ENCODE measurements around the gene PIEZO1. TPM values are rescaled to one million over a fixed set of nuclear protein-coding genes. Genes with fewer than 3 reads are reported as not detected.

The PIEZO1 gene
- total RNA-seq, 1 donor from 2014 or later: 37.7 TPM

DNA sequence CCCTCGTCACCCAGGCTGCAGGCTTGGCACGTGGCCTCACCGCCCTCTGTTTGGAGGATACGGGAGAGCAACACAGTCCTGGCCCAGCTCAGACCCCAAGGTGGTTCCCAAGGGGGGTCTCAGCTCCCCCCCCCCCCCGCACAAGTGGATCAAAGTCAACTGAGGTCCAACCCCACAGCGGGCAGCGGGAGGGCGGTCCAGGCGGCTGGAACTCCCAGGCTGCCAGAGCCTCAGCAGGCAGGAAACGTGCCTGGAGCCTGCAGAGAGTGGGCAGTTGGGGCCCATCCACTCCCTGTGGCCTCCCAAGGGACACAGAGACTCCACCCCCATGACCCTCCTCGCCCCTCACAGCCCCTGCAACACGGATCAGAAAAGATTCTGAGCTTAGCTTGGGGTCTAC is 36.7 kb downstream of the PIEZO1 start:
- Mint-ChIP-seq H3K4me1 (ENCODE audit: low read depth) (no peaks in the 10 kb centered on the region), H3K27ac (no peak overlapping the region), H3K4me3 (ENCODE audit: low read depth) (no peak overlapping the region), H3K9me3 (ENCODE audit: low read depth) (no peaks in the 10 kb centered on the region), H3K36me3 (ENCODE audit: insufficient read depth) (no peaks in the 10 kb centered on the region), H3K27me3 (no peaks in the 10 kb centered on the region)
- DNase-seq (ENCODE audit: low spot score, unreplicated experiment): no peak
- TF ChIP-seq, protein P1, sequence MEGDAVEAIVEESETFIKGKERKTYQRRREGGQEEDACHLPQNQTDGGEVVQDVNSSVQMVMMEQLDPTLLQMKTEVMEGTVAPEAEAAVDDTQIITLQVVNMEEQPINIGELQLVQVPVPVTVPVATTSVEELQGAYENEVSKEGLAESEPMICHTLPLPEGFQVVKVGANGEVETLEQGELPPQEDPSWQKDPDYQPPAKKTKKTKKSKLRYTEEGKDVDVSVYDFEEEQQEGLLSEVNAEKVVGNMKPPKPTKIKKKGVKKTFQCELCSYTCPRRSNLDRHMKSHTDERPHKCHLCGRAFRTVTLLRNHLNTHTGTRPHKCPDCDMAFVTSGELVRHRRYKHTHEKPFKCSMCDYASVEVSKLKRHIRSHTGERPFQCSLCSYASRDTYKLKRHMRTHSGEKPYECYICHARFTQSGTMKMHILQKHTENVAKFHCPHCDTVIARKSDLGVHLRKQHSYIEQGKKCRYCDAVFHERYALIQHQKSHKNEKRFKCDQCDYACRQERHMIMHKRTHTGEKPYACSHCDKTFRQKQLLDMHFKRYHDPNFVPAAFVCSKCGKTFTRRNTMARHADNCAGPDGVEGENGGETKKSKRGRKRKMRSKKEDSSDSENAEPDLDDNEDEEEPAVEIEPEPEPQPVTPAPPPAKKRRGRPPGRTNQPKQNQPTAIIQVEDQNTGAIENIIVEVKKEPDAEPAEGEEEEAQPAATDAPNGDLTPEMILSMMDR (IDR thresholded peaks at IDR 0.05; ENCODE audit: unreplicated experiment): no peak

DNA sequence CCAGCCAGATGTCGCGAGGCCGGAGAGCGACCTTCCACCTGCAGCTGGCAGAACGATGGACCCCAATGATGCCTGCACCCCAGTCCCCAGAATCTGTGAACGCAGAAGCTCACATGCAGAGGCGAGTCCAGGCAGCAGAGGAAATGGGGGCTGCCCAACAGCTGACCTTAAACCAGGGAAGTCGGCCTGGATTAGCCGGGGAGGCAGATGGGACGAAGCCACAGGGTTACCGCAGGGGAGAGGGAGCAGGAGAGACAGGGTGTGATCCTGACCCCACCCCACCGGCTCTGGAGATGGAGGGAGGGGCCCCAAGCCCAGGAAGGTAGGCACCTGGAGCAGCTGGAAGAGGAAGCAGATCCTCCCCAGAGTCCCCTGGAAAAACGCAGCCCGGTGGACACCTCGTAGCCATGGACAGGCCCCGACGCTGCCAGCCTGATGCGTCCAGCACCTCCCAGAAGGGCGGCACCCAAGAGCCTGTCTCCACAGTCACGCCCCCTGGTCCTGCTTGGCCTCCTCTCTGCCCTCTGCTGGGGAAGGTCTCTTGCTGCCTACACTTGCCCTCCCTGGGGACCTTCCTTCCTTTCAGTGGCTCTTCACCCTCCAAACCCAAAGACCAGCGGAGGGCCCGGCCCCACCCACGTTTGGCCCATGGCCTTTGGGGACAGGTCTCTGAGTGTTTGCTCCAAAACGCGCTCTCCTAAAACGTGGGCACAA is 37.3 kb downstream of the PIEZO1 start:
- TF ChIP-seq, protein P1 (IDR thresholded peaks at IDR 0.05; ENCODE audit: unreplicated experiment): peak; percentile 27
- Mint-ChIP-seq H3K27me3 (no peaks in the 10 kb centered on the region), H3K4me1 (ENCODE audit: low read depth) (no peaks in the 10 kb centered on the region), H3K36me3 (ENCODE audit: insufficient read depth) (no peaks in the 10 kb centered on the region), H3K4me3 (ENCODE audit: low read depth) (no peak overlapping the region), H3K9me3 (ENCODE audit: low read depth) (no peaks in the 10 kb centered on the region), H3K27ac (no peak overlapping the region)
- DNase-seq (ENCODE audit: low spot score, unreplicated experiment): no peak

DNA sequence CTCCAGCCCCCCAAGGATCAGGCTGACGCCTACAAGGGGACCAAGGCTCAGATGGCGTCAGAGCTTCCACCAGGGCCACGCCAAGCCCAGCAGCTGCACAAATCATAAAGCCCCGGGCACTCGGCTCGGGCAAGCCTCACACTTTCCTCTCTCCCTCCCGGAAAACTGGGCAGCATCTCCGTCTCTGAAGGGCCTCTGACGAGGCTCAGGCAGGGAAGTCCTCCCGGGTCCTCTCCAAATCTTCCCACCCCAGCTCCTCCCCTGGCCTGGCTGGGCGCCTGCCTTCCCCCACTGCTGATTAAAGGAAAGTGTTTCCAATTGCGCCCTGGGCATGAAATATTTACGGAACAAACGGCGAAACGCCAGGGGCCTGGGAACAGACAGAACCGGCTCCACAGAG is 38.5 kb downstream of the PIEZO1 start:
- no peak overlapping the region for H3K27ac Mint-ChIP-seq
- no peaks in the 10 kb centered on the region for H3K4me1 Mint-ChIP-seq (ENCODE audit: low read depth)
- TF ChIP-seq, protein P1 (IDR thresholded peaks at IDR 0.05; ENCODE audit: unreplicated experiment): no peak
- no peaks in the 10 kb centered on the region for H3K36me3 Mint-ChIP-seq (ENCODE audit: insufficient read depth)
- no peaks in the 10 kb centered on the region for H3K9me3 Mint-ChIP-seq (ENCODE audit: low read depth)
- H3K27me3 Mint-ChIP-seq: no peaks in the 10 kb centered on the region
- DNase-seq (ENCODE audit: low spot score, unreplicated experiment): no peak
- H3K4me3 Mint-ChIP-seq (ENCODE audit: low read depth): no peak overlapping the region

DNA sequence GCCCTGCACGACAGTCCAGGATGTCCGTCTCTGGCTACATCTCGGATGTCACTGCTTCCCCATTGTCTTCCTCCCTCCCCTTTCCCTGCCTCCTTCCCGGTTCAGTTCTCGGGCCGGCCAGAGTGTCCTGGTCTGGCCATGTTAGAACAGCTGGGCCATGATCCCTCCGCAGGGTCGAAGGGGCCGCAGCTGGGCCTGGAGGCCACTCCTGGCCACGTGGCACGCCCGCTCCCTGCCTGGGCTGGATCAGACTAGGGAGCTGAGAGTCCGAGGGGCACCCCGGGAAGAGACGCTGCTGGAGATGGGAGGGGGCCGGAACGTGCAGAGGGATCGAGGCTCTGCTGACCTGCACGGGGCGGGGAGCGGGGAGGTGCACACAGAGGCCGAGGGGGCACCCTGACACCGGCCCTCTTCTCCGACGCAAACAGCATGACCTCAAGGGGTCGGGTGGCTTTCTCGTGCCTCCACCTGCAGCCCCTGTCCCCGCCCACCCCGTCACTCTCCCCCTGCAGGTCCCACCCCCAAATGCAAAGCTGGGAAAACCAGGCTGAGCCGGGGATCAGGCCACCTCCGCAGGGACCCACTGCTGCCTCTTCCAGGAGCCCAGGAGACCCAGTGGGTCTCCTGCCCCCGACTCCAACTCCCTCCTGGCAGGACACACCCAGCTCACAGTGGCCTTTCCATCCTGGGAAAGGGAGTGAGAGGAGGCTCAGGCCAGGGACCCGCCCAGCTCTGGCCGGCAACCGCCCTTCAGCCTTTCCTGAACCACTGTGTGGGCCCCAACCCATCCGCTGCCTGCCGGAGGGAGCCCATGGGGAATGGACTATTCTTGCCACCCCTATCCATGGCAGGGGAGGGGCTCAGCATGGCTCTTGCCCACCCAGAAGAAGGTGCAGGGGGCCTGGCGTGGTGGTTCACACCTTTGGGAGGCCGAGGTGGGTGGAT is 40.2 kb downstream of the PIEZO1 start:
- Mint-ChIP-seq H3K36me3 (ENCODE audit: insufficient read depth) (no peaks in the 10 kb centered on the region), H3K27me3 (no peaks in the 10 kb centered on the region), H3K4me3 (ENCODE audit: low read depth) (no peak overlapping the region), H3K9me3 (ENCODE audit: low read depth) (no peaks in the 10 kb centered on the region), H3K27ac (no peak overlapping the region), H3K4me1 (ENCODE audit: low read depth) (no peaks in the 10 kb centered on the region)
- TF ChIP-seq, protein P1 (IDR thresholded peaks at IDR 0.05; ENCODE audit: unreplicated experiment): no peak
- DNase-seq (ENCODE audit: low spot score, unreplicated experiment): no peak
